ENCODE data around the gene WRAP73. TPM values are rescaled to one million over a fixed set of nuclear protein-coding genes. Genes with fewer than 3 reads are reported as not detected.

Gene WRAP73
- total RNA-seq, 1 experiment from 2014 or later: 66.7 TPM

Other genes starting within 250 kb of the WRAP73 start
- 124 and 137 TPM in 2 replicates for gene ARHGEF16, start 195.4 kb downstream of the WRAP73 start, total RNA-seq (2014; rRNA removed; shearing (Covaris generic))
- 12.7 and 16.5 TPM in 2 replicates for gene MEGF6, start 38.6 kb downstream of the WRAP73 start, total RNA-seq (2014; rRNA removed; shearing (Covaris generic))
- 43.1 and 44.4 TPM in 2 replicates for gene TPRG1L, start 25.1 kb downstream of the WRAP73 start, total RNA-seq (2014; rRNA removed; shearing (Covaris generic))
- gene TP73, start 2.4 kb upstream of the WRAP73 start, total RNA-seq (2014; rRNA removed; shearing (Covaris generic)): 6.9 and 11.1 TPM in 2 replicates
- gene CCDC27, start 102.3 kb upstream of the WRAP73 start, total RNA-seq (2014; rRNA removed; shearing (Covaris generic)): not detected in 2 replicates
- 1.9 TPM in 1 of 2 replicates, not detected in the other for gene SMIM1, start 122.6 kb upstream of the WRAP73 start, total RNA-seq (2014; rRNA removed; shearing (Covaris generic))
- gene LRRC47, start 146.4 kb upstream of the WRAP73 start, total RNA-seq (2014; rRNA removed; shearing (Covaris generic)): 41.1 and 42.7 TPM in 2 replicates
- gene CEP104, start 207.1 kb upstream of the WRAP73 start, total RNA-seq (2014; rRNA removed; shearing (Covaris generic)): 22.7 and 31.3 TPM in 2 replicates
- gene DFFB, start 207.4 kb upstream of the WRAP73 start, total RNA-seq (2014; rRNA removed; shearing (Covaris generic)): 12.9 and 14.2 TPM in 2 replicates

Measured in HT-29 (cell line).